GM12864 (cell line): Measurements from ENCODE around the gene CDC42BPA.

Source experiments
- DNase-seq: peaks from one replicate; pipeline ENCODE4 v3.0.0-alpha.2; 2011; ENCODE audit warnings: low read depth
- H3K4me3 ChIP-seq: 2 replicates; pipeline ENCODE4 v1.5.1; 2011; ENCODE audit warnings: mild to moderate bottlenecking, low read depth, low read length, control low read depth
- CTCF ChIP-seq: IDR thresholded peaks from 2 replicates; pipeline ENCODE4 v1.5.1; 2011; ENCODE audit warnings: low read depth, mild to moderate bottlenecking, moderate library complexity, low read length, control low read depth, inconsistent platforms; ENCODE audit errors: missing control alignments

Gene CDC42BPA

GRCh38 chr1:226945106-226945857 lies 373.0 kb downstream of the CDC42BPA start:
- DNase-seq: no peak
- no peak for TF ChIP-seq CTCF
- H3K4me3 ChIP-seq: no peak overlapping the region

GRCh38 chr1:226943927-226944326 lies 374.4 kb downstream of the CDC42BPA start:
- DNase-seq: no peak
- no peak overlapping the region for H3K4me3 ChIP-seq
- TF ChIP-seq CTCF: no peak

- no peak for DNase-seq
- no peak for TF ChIP-seq CTCF
- no peak overlapping the region for H3K4me3 ChIP-seq
Observed at GRCh38 chr1:226943156-226943555, 375.1 kb downstream of the CDC42BPA start.

DNA sequence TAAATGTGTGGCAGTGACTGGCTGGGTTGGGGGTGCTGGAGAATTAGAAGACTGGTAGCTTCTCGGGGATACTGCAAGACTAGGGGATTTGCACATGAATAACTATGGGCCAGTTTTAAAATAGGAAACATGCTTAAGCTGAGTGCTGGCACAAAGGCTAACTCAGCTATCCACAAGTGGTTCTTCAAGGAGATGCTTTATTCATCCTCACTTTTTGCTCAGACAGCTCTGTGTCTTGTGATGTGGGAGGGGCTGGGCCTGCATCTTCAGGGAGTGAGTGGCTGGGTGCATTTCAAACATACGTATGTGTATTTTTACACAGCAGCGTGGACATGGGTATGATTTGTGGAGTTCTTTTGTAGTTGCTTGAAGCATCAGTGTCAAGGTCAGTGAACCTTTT lies 375.9 kb downstream of the CDC42BPA start:
- no peak for DNase-seq
- H3K4me3 ChIP-seq: no peak overlapping the region
- TF ChIP-seq CTCF: no peak

DNA sequence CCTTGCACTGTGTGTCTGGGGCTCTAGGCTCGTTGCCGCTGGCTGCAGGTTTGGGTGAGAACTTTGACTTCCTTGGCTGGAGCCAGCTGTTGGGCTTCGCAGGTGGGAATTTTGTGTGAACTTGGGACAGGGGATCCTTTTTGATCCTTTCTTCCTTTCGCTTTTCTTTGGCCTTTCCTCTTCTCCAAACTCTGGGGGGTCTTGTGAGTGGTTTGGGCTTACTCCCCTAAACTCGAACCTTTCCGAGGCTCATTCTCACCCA lies 377.6 kb downstream of the CDC42BPA start:
- no peak for DNase-seq
- TF ChIP-seq CTCF: no peak

DNA sequence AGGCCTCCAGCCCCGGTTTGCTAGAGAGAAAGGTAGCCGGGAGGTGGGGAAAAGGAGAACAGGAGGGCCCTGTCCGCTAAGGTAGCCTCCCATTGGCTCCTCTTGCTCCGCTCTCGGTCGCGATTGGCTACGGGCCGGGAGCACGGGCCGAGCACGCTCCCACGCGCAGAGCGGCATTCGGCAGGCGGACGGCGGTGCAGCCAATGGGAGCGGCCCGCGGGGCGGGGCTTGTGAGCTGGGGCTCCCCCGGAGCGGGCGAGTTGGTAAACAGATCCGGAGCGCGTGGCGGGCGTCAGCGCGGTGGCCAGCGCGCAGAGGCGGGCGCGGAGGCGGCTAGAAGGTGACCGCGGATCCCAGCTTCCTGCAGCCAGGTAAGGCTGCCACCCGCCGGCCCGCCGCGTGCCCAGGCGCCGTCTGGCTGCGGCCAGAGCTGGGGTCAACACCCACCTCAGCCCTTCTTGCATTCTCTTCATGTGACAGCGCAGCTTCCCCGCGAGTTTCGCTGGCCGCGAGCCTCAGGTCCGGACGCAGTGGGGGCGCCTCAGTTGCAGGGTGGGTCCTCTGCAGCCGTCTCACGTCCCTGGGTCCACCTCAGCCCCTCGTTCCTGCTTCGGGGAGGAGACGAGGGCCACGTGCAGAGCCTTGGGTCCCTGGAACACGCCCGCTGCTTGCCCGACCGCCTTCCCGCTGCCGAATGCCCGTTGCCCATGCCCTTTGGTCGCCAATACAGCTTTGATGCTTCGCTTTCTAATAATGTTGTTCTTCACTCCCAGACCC lies 378.1 kb downstream of the CDC42BPA start, which contains the start of gene COQ8A:
Gene COQ8A (plus strand): TSS at position 266 of the 777 bp plus-strand sequence. CDS start 21,092 bp downstream, outside the sequence.
- no peak for TF ChIP-seq CTCF
- peak; percentile 98 for DNase-seq
- H3K4me3 ChIP-seq: peak within 1 kb of the TSS; percentile 71

More for the DNA sequence above, 377.6 kb downstream of the CDC42BPA start:
- peak overlapping the region; percentile 63 for H3K4me3 ChIP-seq
